KOPT-K1 (cell line): Measurements from ENCODE around the gene FRAS1.
"Not testable (repeated sequence)": the region's sequence is repeated elsewhere in the genome, so short reads cannot be mapped to it uniquely, and the experiment has no call there.

Experiments
- H3K27ac ChIP-seq: fragments of 200-600 bp; sonication (generic); 2 replicates; pipeline ENCODE4 v1.5.1; 2016; ENCODE audit warnings: antibody characterized with exemption, mild to moderate bottlenecking, low read depth, low read length; ENCODE audit not compliant: poor library complexity, severe bottlenecking
- H3K36me3 ChIP-seq: fragments of 200-600 bp; sonication (generic); 2 replicates; pipeline ENCODE4 v1.5.1; 2017; ENCODE audit warnings: antibody characterized with exemption, mild to moderate bottlenecking, low read length, moderate library complexity; ENCODE audit not compliant: insufficient read depth
- H3K9me3 ChIP-seq: fragments of 200-600 bp; sonication (generic); 2 replicates; pipeline ENCODE4 v1.5.1; 2017; ENCODE audit warnings: antibody characterized with exemption, low read length, mild to moderate bottlenecking; ENCODE audit not compliant: insufficient read depth, poor library complexity, severe bottlenecking

The FRAS1 gene

GRCh38 chr4:78162342-78162741 is 105.2 kb downstream of the FRAS1 start:
- H3K27ac ChIP-seq: no peak overlapping the region
- no peaks in the 10 kb centered on the region for H3K9me3 ChIP-seq
- no peaks in the 10 kb centered on the region for H3K36me3 ChIP-seq

DNA sequence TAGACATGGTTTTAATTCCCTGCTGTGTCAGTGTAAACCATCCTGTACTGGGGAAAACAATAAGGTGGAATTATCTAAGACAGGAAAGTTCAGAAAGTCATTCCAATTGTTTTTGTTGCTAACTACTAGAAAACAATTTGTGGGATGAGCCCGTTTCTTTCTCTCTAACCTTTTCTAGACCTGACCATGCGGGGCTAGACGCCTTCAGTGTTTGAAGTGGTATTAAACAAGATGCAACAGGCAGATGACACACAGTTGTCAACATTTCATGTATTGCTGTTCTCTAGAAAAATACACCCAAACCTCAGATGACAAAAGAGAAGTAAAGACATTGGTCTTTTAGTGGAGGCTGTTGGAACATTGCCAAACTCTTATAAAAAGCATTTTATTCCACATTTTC is 105.7 kb downstream of the FRAS1 start:
- H3K36me3 ChIP-seq: no peaks in the 10 kb centered on the region
- no peaks in the 10 kb centered on the region for H3K9me3 ChIP-seq
- H3K27ac ChIP-seq: no peak overlapping the region

DNA sequence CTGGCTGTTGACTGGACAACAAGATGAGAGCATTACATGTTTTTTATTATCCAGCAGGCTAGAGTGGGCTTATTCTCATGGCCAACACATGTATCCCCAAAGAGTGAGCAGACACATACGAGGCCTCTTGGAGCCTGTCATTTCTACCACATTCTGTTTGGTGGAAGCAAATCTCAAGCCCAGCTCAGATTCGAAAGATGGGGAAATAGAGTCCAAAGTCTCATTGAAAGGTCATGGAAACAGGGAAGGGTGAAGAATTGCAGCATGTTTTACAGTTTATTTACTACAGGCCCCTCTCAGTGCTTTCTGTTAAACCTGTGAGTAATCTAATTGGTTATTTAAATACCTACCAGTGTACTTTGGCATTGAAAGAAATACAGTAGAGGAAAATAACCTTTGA is 108.6 kb downstream of the FRAS1 start:
- no peaks in the 10 kb centered on the region for H3K9me3 ChIP-seq
- no peak overlapping the region for H3K27ac ChIP-seq
- H3K36me3 ChIP-seq: no peaks in the 10 kb centered on the region

- H3K9me3 ChIP-seq: no peaks in the 10 kb centered on the region
- H3K36me3 ChIP-seq: no peaks in the 10 kb centered on the region
- no peak overlapping the region for H3K27ac ChIP-seq
Measured at GRCh38 chr4:78166622-78167021, 109.5 kb downstream of the FRAS1 start.

GRCh38 chr4:78167510-78167909 is 110.4 kb downstream of the FRAS1 start:
- Histone ChIP-seq H3K9me3 (no peaks in the 10 kb centered on the region), H3K27ac (no peak overlapping the region), H3K36me3 (no peaks in the 10 kb centered on the region)

DNA sequence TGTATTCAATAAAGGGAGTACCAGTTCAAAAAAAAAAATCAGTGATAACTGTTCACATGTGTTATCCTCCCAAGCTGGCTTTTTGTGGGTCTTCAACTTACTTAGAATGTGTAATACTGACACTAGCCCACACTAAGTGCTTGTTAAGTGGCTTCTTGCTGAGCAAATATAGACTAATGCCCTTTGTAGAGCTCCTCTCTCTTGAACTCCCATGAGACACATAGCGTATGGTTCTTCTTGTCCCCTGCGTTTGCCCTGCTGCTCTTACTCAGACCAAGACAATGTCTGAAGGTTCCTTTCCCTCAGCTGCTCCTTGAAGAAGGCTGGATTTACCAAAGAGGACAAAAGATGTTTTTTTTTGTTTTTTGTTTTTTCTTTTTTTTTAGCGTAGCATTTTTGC is 110.9 kb downstream of the FRAS1 start:
- Histone ChIP-seq H3K27ac (no peak overlapping the region), H3K36me3 (no peaks in the 10 kb centered on the region), H3K9me3 (no peaks in the 10 kb centered on the region)

DNA sequence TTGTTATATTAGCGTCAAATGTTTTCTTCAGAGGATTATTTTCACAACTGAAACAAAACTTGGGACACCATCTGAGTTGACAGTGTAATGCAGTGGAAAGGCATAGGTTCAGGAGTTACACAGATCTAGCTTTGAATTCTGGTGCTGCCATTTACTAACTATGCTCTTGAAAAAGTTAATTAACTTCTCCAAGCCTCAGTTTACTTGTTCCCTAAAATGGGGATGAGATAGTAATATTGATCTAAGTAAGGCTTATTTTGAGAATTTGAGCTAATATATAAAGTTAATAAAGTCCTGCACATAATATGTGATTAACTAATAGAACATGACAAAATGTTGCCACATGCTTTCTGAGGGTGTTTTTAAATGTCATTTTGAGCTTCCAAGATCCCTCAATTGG is 112.6 kb downstream of the FRAS1 start:
- H3K27ac ChIP-seq: no peak overlapping the region
- no peaks in the 10 kb centered on the region for H3K36me3 ChIP-seq
- no peaks in the 10 kb centered on the region for H3K9me3 ChIP-seq

GRCh38 chr4:78171482-78171881 is 114.4 kb downstream of the FRAS1 start:
- Histone ChIP-seq H3K27ac (no peak overlapping the region), H3K36me3 (no peaks in the 10 kb centered on the region), H3K9me3 (no peaks in the 10 kb centered on the region)

DNA sequence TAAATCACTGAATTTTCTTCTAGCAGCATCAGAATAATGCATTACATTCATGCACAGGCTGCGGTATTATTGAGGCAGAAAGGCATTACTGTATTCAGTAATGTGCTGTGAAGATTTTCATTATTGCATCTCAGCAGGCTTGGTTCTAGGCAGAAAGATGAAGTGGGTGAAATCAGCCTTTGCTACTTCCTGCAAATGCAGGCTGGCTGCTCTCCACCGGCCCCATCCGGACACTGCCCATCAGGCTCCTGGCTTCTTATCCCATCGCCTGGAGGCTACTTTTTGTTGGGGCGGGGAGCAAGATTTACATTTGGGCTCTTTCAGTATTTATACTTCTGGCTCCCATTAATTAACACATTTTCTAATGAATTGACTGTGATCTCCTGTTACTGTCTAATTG is 117.8 kb downstream of the FRAS1 start:
- Histone ChIP-seq H3K27ac (no peak overlapping the region), H3K36me3 (no peaks in the 10 kb centered on the region), H3K9me3 (no peaks in the 10 kb centered on the region)

DNA sequence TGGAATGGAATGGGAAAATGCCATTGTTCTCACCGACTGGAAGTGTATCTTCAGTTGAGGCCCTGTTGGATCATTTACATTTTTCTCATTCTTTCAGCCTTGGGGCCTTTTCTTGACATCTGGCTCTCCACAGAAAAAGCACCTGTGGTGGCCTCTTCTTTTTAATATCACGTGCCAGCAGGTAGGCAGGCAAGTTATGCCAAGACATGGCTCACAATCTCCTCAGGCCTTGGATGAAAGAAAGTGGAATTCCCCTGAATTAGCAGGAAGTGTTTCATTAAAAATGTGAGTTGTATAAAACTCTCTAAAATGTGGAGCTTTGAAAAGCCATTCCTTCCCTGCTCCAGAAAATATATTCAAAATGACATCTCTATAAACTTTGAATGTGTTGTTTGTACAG is 122.1 kb downstream of the FRAS1 start:
- Histone ChIP-seq H3K27ac (no peak overlapping the region), H3K36me3 (no peaks in the 10 kb centered on the region), H3K9me3 (no peaks in the 10 kb centered on the region)

- not testable (repeated sequence) for H3K9me3 ChIP-seq, H3K27ac ChIP-seq, H3K36me3 ChIP-seq
Measured at GRCh38 chr4:78181681-78182234, 124.6 kb downstream of the FRAS1 start.

- H3K9me3 ChIP-seq: no peaks in the 10 kb centered on the region
- H3K36me3 ChIP-seq: no peaks in the 10 kb centered on the region
- H3K27ac ChIP-seq: no peak overlapping the region
Measured at GRCh38 chr4:78184584-78184983, 127.5 kb downstream of the FRAS1 start.

- Histone ChIP-seq H3K36me3 (no peaks in the 10 kb centered on the region), H3K27ac (no peak overlapping the region), H3K9me3 (no peaks in the 10 kb centered on the region)
Measured at GRCh38 chr4:78185117-78185516, 128.0 kb downstream of the FRAS1 start.

- H3K9me3 ChIP-seq: no peaks in the 10 kb centered on the region
- no peaks in the 10 kb centered on the region for H3K36me3 ChIP-seq
- H3K27ac ChIP-seq: no peak overlapping the region
Measured at GRCh38 chr4:78186597-78187543, 129.7 kb downstream of the FRAS1 start.

- H3K9me3 ChIP-seq: no peaks in the 10 kb centered on the region
- H3K27ac ChIP-seq: no peak overlapping the region
- no peaks in the 10 kb centered on the region for H3K36me3 ChIP-seq
Measured at GRCh38 chr4:78190068-78190467, 132.9 kb downstream of the FRAS1 start.

GRCh38 chr4:78190595-78190994 is 133.5 kb downstream of the FRAS1 start:
- Histone ChIP-seq H3K36me3 (no peaks in the 10 kb centered on the region), H3K9me3 (no peaks in the 10 kb centered on the region), H3K27ac (no peak overlapping the region)
